GM04503 (cell line): ENCODE results near the gene SAA4.
"Not testable (repeated sequence)": the region's sequence is repeated elsewhere in the genome, so short reads cannot be mapped to it uniquely, and the experiment has no call there.

Experiments used
- DNase-seq: peaks from one replicate; pipeline ENCODE4 v3.0.0-alpha.2; 2012; ENCODE audit warnings: low read depth

Gene SAA4

GRCh38 chr11:18189476-18190245 is 46.9 kb downstream of the SAA4 start:
- DNase-seq, result not testable (repeated sequence)

GRCh38 chr11:18188796-18189195 is 47.8 kb downstream of the SAA4 start:
- no peak for DNase-seq
